ENCODE measurements around the gene P2RY8.
"Not testable (repeated sequence)": the region's sequence is repeated elsewhere in the genome, so short reads cannot be mapped to it uniquely, and the experiment has no call there.

P2RY8 gene

GRCh38 chrX:1545776-1546408 is 8.9 kb upstream of the P2RY8 start:
- no peak for DNase-seq (ENCODE audit: low read depth)

- DNase-seq (ENCODE audit: low read depth): no peak
These were observed 6.2 kb upstream of the P2RY8 start for GRCh38 chrX:1542994-1543725.

GRCh38 chrX:1539146-1539545 is 2.2 kb upstream of the P2RY8 start:
- not testable (repeated sequence) for DNase-seq (ENCODE audit: low read depth)

GRCh38 chrX:1537716-1538090 is 718 bp upstream of the P2RY8 start:
- DNase-seq (ENCODE audit: low read depth): not testable (repeated sequence)

- DNase-seq (ENCODE audit: low read depth): no peak
These were observed 314 bp downstream of the P2RY8 start for GRCh38 chrX:1536712-1537030.

GRCh38 chrX:1535241-1536041 is 1.5 kb downstream of the P2RY8 start:
- no peak for DNase-seq (ENCODE audit: low read depth)

GRCh38 chrX:1534301-1535168 is 2.5 kb downstream of the P2RY8 start:
- DNase-seq (ENCODE audit: low read depth): no peak

- no peak for DNase-seq (ENCODE audit: low read depth)
These were observed 3.9 kb downstream of the P2RY8 start for GRCh38 chrX:1533058-1533457.

- DNase-seq (ENCODE audit: low read depth): no peak
These were observed 5.7 kb downstream of the P2RY8 start for GRCh38 chrX:1531096-1531890.

- DNase-seq (ENCODE audit: low read depth): no peak
These were observed 7.2 kb downstream of the P2RY8 start for GRCh38 chrX:1529756-1530155.

- DNase-seq (ENCODE audit: low read depth): no peak
These were observed 7.7 kb downstream of the P2RY8 start for GRCh38 chrX:1529328-1529727.

- DNase-seq (ENCODE audit: low read depth): no peak
These were observed 8.1 kb downstream of the P2RY8 start for GRCh38 chrX:1528884-1529203.

GRCh38 chrX:1528186-1528883 is 8.7 kb downstream of the P2RY8 start:
- DNase-seq (ENCODE audit: low read depth): no peak

- DNase-seq (ENCODE audit: low read depth): no peak
These were observed 9.5 kb downstream of the P2RY8 start for GRCh38 chrX:1527457-1527856.

GRCh38 chrX:1526565-1526964 is 10.4 kb downstream of the P2RY8 start:
- DNase-seq (ENCODE audit: low read depth): no peak

GRCh38 chrX:1525583-1526355 is 11.2 kb downstream of the P2RY8 start:
- no peak for DNase-seq (ENCODE audit: low read depth)

GRCh38 chrX:1524874-1525582 is 12.0 kb downstream of the P2RY8 start:
- DNase-seq (ENCODE audit: low read depth): no peak

GRCh38 chrX:1522905-1523304 is 14.1 kb downstream of the P2RY8 start:
- not testable (repeated sequence) for DNase-seq (ENCODE audit: low read depth)

GRCh38 chrX:1521459-1521956 is 15.5 kb downstream of the P2RY8 start:
- DNase-seq (ENCODE audit: low read depth): no peak
